HEK293T (cell line): ENCODE data around the gene MGLL.

Experiments
- CTCF ChIA-PET: fragments of 350-600 bp; formaldehyde crosslinking; extraction: SDS; loops from one replicate; lab custom pipeline; 2021; ENCODE audit warnings: antibody characterized with exemption, inconsistent platforms; lab: Yijun Ruan, JAX
- POLR2A ChIA-PET: fragments of 350-600 bp; formaldehyde crosslinking; extraction: SDS; loops from one replicate; lab custom pipeline; 2020; ENCODE audit warnings: antibody characterized with exemption, inconsistent platforms; lab: Yijun Ruan, JAX
- DNase-seq: peaks from one replicate; pipeline ENCODE4 v3.0.0; 2012; ENCODE audit warnings: mixed read lengths; ENCODE audit errors: extremely low spot score
- ARNT ChIP-seq: fragments of 450-650 bp; IDR thresholded peaks from 2 replicates; pipeline ENCODE4 v1.6.1; 2017; ENCODE audit warnings: mild to moderate bottlenecking
- BHLHE40 ChIP-seq: fragments of 450-650 bp; IDR thresholded peaks from 2 replicates; pipeline ENCODE4 v1.6.1; 2016; ENCODE audit warnings: mild to moderate bottlenecking, moderate library complexity, borderline replicate concordance
- CTBP1 ChIP-seq: fragments of 450-650 bp; IDR thresholded peaks from 2 replicates; pipeline ENCODE4 v1.6.1; 2016; ENCODE audit warnings: borderline replicate concordance
- ELF4 ChIP-seq: fragments of 450-650 bp; IDR thresholded peaks from 2 replicates; pipeline ENCODE4 v1.6.1; 2017; ENCODE audit warnings: antibody characterized with exemption
- FOXA1 ChIP-seq: fragments of 450-650 bp; IDR thresholded peaks from 2 replicates; pipeline ENCODE4 v1.6.1; 2016; ENCODE audit warnings: mild to moderate bottlenecking
- FOXK2 ChIP-seq: fragments of 450-650 bp; IDR thresholded peaks from 2 replicates; pipeline ENCODE4 v1.6.1; 2016; ENCODE audit warnings: mild to moderate bottlenecking
- FOXM1 ChIP-seq: fragments of 450-650 bp; IDR thresholded peaks from 2 replicates; pipeline ENCODE4 v1.6.1; 2017; ENCODE audit warnings: mild to moderate bottlenecking, borderline replicate concordance
- HDGF ChIP-seq: fragments of 450-650 bp; IDR thresholded peaks from 2 replicates; pipeline ENCODE4 v1.6.1; 2017; ENCODE audit warnings: antibody characterized with exemption, borderline replicate concordance
- L3MBTL2 ChIP-seq: fragments of 450-650 bp; conservative IDR thresholded peaks from 2 replicates; pipeline ENCODE4 v1.6.1; 2016; ENCODE audit warnings: mild to moderate bottlenecking
- LEF1 ChIP-seq: fragments of 450-650 bp; IDR thresholded peaks from 2 replicates; pipeline ENCODE4 v1.6.1; 2017; ENCODE audit warnings: mild to moderate bottlenecking, borderline replicate concordance
- NFRKB ChIP-seq: fragments of 450-650 bp; IDR thresholded peaks from 2 replicates; pipeline ENCODE4 v1.6.1; 2016; ENCODE audit warnings: mild to moderate bottlenecking, moderate library complexity
- PKNOX1 ChIP-seq: fragments of 450-650 bp; IDR thresholded peaks from 2 replicates; pipeline ENCODE4 v1.6.1; 2016
- SP1 ChIP-seq: fragments of 450-650 bp; IDR thresholded peaks from 2 replicates; pipeline ENCODE4 v1.6.1; 2017
- SUZ12 ChIP-seq: fragments of 450-650 bp; IDR thresholded peaks from 2 replicates; pipeline ENCODE4 v1.6.1; 2016; ENCODE audit warnings: mild to moderate bottlenecking
- TARDBP ChIP-seq: fragments of 450-650 bp; IDR thresholded peaks from 2 replicates; pipeline ENCODE4 v1.6.1; 2016
- ZNF384 ChIP-seq: fragments of 450-650 bp; IDR thresholded peaks from 2 replicates; pipeline ENCODE4 v1.6.1; 2016

MGLL gene

GRCh38 chr3:127745656-127746399, 76.5 kb downstream of the MGLL start:
- TF ChIP-seq BHLHE40 = no peak
- no peak for DNase-seq
- ChIA-PET POLR2A (no interaction called here), CTCF (no interaction called here)

GRCh38 chr3:127744875-127745274, 77.4 kb downstream of the MGLL start:
- ChIA-PET CTCF (no interaction called here), POLR2A (no interaction called here)
- DNase-seq = no peak
- TF ChIP-seq TARDBP (no peak), ELF4 (no peak), FOXA1 (no peak), ZNF384 (no peak), CTBP1 (no peak), HDGF (no peak), FOXK2 (no peak), BHLHE40 (no peak), LEF1 (no peak), NFRKB (no peak), FOXM1 (no peak), SP1 (no peak), L3MBTL2 (no peak), PKNOX1 (no peak), SUZ12 (no peak), ARNT (no peak)

GRCh38 chr3:127744253-127744815, 78.0 kb downstream of the MGLL start:
- TF ChIP-seq FOXA1 = no peak
- TF ChIP-seq SUZ12 = no peak
- no peak for TF ChIP-seq ARNT
- ChIA-PET CTCF (interaction anchor here (0.7 kb wide), 1 partner anchor 215 kb away, joined by 4 read pairs; no protein-coding TSS in a partner anchor), POLR2A (no interaction called here)
- no peak for DNase-seq

- no peak for DNase-seq
- TF ChIP-seq SP1 (no peak), L3MBTL2 (no peak), FOXK2 (no peak)
- POLR2A ChIA-PET = no interaction called here
- CTCF ChIA-PET = interaction anchor here (0.7 kb wide), 1 partner anchor 216 kb away, joined by 4 read pairs; no protein-coding TSS in a partner anchor
Measured at GRCh38 chr3:127743351-127744252, 78.7 kb downstream of the MGLL start.

GRCh38 chr3:127742580-127742979, 79.7 kb downstream of the MGLL start:
- POLR2A ChIA-PET = no interaction called here
- DNase-seq = no peak
- CTCF ChIA-PET = no interaction called here
- no peak for TF ChIP-seq ARNT
- TF ChIP-seq FOXA1 = no peak
- no peak for TF ChIP-seq LEF1
- TF ChIP-seq SUZ12 = no peak
- no peak for TF ChIP-seq HDGF
- no peak for TF ChIP-seq ZNF384
- TF ChIP-seq TARDBP = no peak
- no peak for TF ChIP-seq FOXM1

- ChIA-PET POLR2A (no interaction called here), CTCF (no interaction called here)
- no peak for DNase-seq
- no peak for TF ChIP-seq L3MBTL2
- TF ChIP-seq ARNT = no peak
- no peak for TF ChIP-seq PKNOX1
- no peak for TF ChIP-seq BHLHE40
- TF ChIP-seq SUZ12 = no peak
- no peak for TF ChIP-seq NFRKB
- TF ChIP-seq SP1 = no peak
- TF ChIP-seq TARDBP = no peak
Measured at GRCh38 chr3:127741690-127742089, 80.6 kb downstream of the MGLL start.

- ChIA-PET CTCF (no interaction called here), POLR2A (no interaction called here)
- no peak for DNase-seq
- TF ChIP-seq SP1 = no peak
- TF ChIP-seq FOXK2 = no peak
- no peak for TF ChIP-seq ZNF384
- no peak for TF ChIP-seq FOXM1
- no peak for TF ChIP-seq PKNOX1
- no peak for TF ChIP-seq FOXA1
- no peak for TF ChIP-seq HDGF
- TF ChIP-seq TARDBP = no peak
- no peak for TF ChIP-seq CTBP1
- no peak for TF ChIP-seq ARNT
- no peak for TF ChIP-seq NFRKB
Measured at GRCh38 chr3:127741246-127741645, 81.1 kb downstream of the MGLL start.
